Peyer's patch (tissue), 4 donors: ENCODE measurements around the gene GRIA3. TPM values are rescaled to one million over a fixed set of nuclear protein-coding genes. Genes with fewer than 3 reads are reported as not detected.

ENCODE experiments used
- DNase-seq, 3 donors: peaks; one replicate each; pipeline ENCODE4 v3.0.0-alpha.2; 2017 to 2019
- H3K27ac ChIP-seq, 4 donors: fragments of 200-600 bp; sonication (generic); one replicate each; pipeline ENCODE4 v1.5.1; 2016 to 2019
- H3K27me3 ChIP-seq, 2 donors: fragments of 200-600 bp; sonication (generic); one replicate each; pipeline ENCODE4 v1.5.1; 2019
- H3K36me3 ChIP-seq, 3 donors: fragments of 200-600 bp; sonication (generic); one replicate each; pipeline ENCODE4 v1.5.1; 2016 to 2019
- H3K4me1 ChIP-seq, 4 donors: fragments of 200-600 bp; sonication (generic); one replicate each; pipeline ENCODE4 v1.5.1; 2016 to 2019
- H3K4me3 ChIP-seq, 4 donors: fragments of 200-600 bp; sonication (generic); 1 replicate in 3 of 4; 2 replicates in 1 of 4; pipeline ENCODE4 v1.5.1; 2016 to 2019; ENCODE audit warnings: mild to moderate bottlenecking in 1 of 4
- H3K9me3 ChIP-seq, 4 donors: fragments of 200-600 bp; sonication (generic); one replicate each; pipeline ENCODE4 v1.5.1; 2016 to 2019; ENCODE audit warnings: mild to moderate bottlenecking in 1 of 4
- POLR2A ChIP-seq, 2 donors: fragments of 450-650 bp; IDR thresholded peaks; one replicate each; pipeline ENCODE4 v1.5.1; 2017; ENCODE audit warnings: antibody characterized with exemption in 2 of 2, mild to moderate bottlenecking in 2 of 2, moderate library complexity in 2 of 2
- total RNA-seq, 4 donors: library from RNA; depleted of rRNA; stranded (reverse); fragments of >200 nt; gene quantifications; one replicate each; pipeline ENCODE4 v1.1.0, GENCODE V29; 2016
- TF ChIP-seq, protein P1 (sequence below), 6 experiments: fragments of 450-650 bp in 4 of 6; fragments of 200-600 bp in 2 of 6; sonication (generic) in 1 of 6; IDR thresholded peaks; one replicate each; pipeline ENCODE4 v1.5.1; 2017 to 2019; ENCODE audit warnings: antibody characterized with exemption in 6 of 6, mild to moderate bottlenecking in 3 of 6, moderate library complexity in 1 of 6

Gene GRIA3
- total RNA-seq, 4 donors from 2014 or later, result 0.47 to 12.4 TPM; not detected in 2

GRCh38 chrX:123336666-123337065, 152.6 kb downstream of the GRIA3 start:
- Histone ChIP-seq H3K4me1 (no peaks in the 10 kb centered on the region), H3K27me3 (no peaks in the 10 kb centered on the region), H3K9me3 (no peaks in the 10 kb centered on the region), H3K36me3 (no peaks in the 10 kb centered on the region), H3K4me3 (no peak overlapping the region), H3K27ac (no peak overlapping the region)
- no peak for DNase-seq
- TF ChIP-seq, protein P1, sequence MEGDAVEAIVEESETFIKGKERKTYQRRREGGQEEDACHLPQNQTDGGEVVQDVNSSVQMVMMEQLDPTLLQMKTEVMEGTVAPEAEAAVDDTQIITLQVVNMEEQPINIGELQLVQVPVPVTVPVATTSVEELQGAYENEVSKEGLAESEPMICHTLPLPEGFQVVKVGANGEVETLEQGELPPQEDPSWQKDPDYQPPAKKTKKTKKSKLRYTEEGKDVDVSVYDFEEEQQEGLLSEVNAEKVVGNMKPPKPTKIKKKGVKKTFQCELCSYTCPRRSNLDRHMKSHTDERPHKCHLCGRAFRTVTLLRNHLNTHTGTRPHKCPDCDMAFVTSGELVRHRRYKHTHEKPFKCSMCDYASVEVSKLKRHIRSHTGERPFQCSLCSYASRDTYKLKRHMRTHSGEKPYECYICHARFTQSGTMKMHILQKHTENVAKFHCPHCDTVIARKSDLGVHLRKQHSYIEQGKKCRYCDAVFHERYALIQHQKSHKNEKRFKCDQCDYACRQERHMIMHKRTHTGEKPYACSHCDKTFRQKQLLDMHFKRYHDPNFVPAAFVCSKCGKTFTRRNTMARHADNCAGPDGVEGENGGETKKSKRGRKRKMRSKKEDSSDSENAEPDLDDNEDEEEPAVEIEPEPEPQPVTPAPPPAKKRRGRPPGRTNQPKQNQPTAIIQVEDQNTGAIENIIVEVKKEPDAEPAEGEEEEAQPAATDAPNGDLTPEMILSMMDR (IDR thresholded peaks at IDR 0.05), result no peak
- no peak for TF ChIP-seq POLR2A (IDR thresholded peaks at IDR 0.05)

DNA sequence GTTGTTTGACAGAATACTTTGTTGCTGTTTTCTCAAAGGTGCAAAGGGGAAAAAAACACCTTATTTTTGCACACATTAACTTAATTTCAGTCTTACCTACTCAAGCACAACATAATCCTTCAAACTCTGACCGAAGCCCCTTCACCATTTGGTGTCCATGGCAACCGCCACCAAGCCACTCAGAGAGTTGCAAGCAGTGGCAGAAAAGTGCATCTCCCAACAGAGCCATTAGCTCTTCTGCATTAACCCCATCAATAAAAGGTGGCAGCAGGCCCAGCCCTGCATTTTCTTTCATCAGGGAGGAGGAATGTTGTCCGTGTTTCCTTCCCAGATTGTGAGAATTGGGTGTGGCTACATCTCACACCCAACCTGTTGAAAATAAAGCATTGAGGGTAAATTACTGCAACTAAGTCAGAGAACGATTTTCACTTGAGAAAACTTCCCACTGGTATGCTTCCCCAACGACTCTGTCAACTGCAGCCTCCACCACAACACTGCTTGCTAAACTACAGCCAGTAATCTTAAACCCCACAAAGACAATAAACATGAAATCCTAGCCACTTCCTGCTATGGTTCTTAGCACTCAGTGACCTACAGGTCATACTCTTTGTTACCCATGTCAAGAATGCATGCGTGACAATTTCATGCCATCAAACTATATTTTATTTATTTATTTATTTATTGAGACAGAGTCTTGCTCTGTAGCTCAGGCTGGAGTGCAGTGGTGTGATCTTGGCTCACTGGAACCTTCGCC, 154.0 kb downstream of the GRIA3 start:
- DNase-seq, result no peak
- Histone ChIP-seq H3K4me1 (no peaks in the 10 kb centered on the region), H3K27ac (no peak overlapping the region), H3K27me3 (no peaks in the 10 kb centered on the region), H3K4me3 (no peak overlapping the region), H3K36me3 (no peaks in the 10 kb centered on the region), H3K9me3 (no peaks in the 10 kb centered on the region)
- no peak for TF ChIP-seq POLR2A (IDR thresholded peaks at IDR 0.05)
- TF ChIP-seq, protein P1 (IDR thresholded peaks at IDR 0.05), result no peak

GRCh38 chrX:123339221-123339905, 155.3 kb downstream of the GRIA3 start:
- Histone ChIP-seq H3K4me3 (no peak overlapping the region), H3K9me3 (no peaks in the 10 kb centered on the region), H3K4me1 (no peaks in the 10 kb centered on the region), H3K27ac (peak overlapping the region in 2 of 4 donors; percentile 26 to 38), H3K27me3 (no peaks in the 10 kb centered on the region), H3K36me3 (no peaks in the 10 kb centered on the region)
- DNase-seq, result no peak
- TF ChIP-seq, protein P1 (IDR thresholded peaks at IDR 0.05), result no peak
- TF ChIP-seq POLR2A (IDR thresholded peaks at IDR 0.05), result no peak

GRCh38 chrX:123340696-123341095, 156.6 kb downstream of the GRIA3 start:
- Histone ChIP-seq H3K27me3 (no peaks in the 10 kb centered on the region), H3K4me1 (no peaks in the 10 kb centered on the region), H3K36me3 (no peaks in the 10 kb centered on the region), H3K9me3 (no peaks in the 10 kb centered on the region), H3K4me3 (no peak overlapping the region), H3K27ac (no peak overlapping the region)
- TF ChIP-seq, protein P1 (IDR thresholded peaks at IDR 0.05), result no peak
- TF ChIP-seq POLR2A (IDR thresholded peaks at IDR 0.05), result no peak
- DNase-seq, result no peak

DNA sequence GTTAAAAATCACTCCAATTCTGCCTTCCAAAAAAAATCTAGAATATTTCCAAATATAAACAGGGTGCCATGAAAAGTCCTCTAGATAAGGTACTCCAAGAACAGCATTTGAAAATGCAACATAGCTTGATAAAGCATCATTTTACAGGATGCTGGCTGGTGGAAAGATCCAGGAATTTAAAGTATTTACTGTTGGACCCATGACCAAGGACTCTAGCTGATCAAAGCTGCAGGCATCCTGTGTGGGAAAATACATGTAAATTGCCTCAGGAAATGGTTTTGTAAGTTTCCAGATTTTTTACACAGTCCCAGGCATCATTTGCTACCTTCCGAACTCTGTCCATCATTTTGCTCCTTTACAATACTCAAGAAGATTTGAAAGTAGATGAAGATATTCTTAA, 164.4 kb downstream of the GRIA3 start:
- Histone ChIP-seq H3K9me3 (no peaks in the 10 kb centered on the region), H3K4me3 (no peak overlapping the region), H3K27me3 (no peaks in the 10 kb centered on the region), H3K27ac (no peak overlapping the region), H3K4me1 (no peaks in the 10 kb centered on the region), H3K36me3 (no peaks in the 10 kb centered on the region)
- no peak for DNase-seq
- no peak for TF ChIP-seq POLR2A (IDR thresholded peaks at IDR 0.05)
- TF ChIP-seq, protein P1 (IDR thresholded peaks at IDR 0.05), result no peak
